BLaER1 treated with 17β-estradiol and CSF1 and Interleukin-3, amounts not matched to agents 10 nM and 100 nM (cell line): ENCODE measurements around the gene IRX2.

Experiments used
- H3K27ac ChIP-seq, 11 experiments: shearing (Covaris generic); formaldehyde crosslinking; 2 replicates each; pipeline ENCODE4 v1.8.1; 2022
- H3K27me3 ChIP-seq, 11 experiments: shearing (Covaris generic); formaldehyde crosslinking; 2 replicates each; pipeline ENCODE4 v1.8.1; 2022
- H3K36me3 ChIP-seq, 11 experiments: shearing (Covaris generic); formaldehyde crosslinking; 2 replicates each; pipeline ENCODE4 v1.8.1; 2022
- H3K4me1 ChIP-seq, 10 experiments: shearing (Covaris generic); formaldehyde crosslinking; 2 replicates each; pipeline ENCODE4 v1.8.1; 2022
- H3K4me2 ChIP-seq, 11 experiments: shearing (Covaris generic); formaldehyde crosslinking; 2 replicates each; pipeline ENCODE4 v1.8.1; 2022
- H3K4me3 ChIP-seq, 10 experiments: shearing (Covaris generic); formaldehyde crosslinking; 2 replicates each; pipeline ENCODE4 v1.8.1; 2022
- H3K9ac ChIP-seq, 11 experiments: shearing (Covaris generic); formaldehyde crosslinking; 2 replicates each; pipeline ENCODE4 v1.8.1; 2022
- H3K9me3 ChIP-seq, 11 experiments: shearing (Covaris generic); formaldehyde crosslinking; replicated peaks in 1 of 11; 2 replicates each; pipeline ENCODE4 v1.8.1; 2022
- H4K20me1 ChIP-seq, 11 experiments: shearing (Covaris generic); formaldehyde crosslinking; 2 replicates each; pipeline ENCODE4 v1.8.1; 2022
- Cebpa-rat ChIP-seq, 11 experiments: shearing (Covaris generic); IDR thresholded peaks; 2 replicates each; pipeline ENCODE4 v1.8.1; 2022

IRX2 gene

DNA sequence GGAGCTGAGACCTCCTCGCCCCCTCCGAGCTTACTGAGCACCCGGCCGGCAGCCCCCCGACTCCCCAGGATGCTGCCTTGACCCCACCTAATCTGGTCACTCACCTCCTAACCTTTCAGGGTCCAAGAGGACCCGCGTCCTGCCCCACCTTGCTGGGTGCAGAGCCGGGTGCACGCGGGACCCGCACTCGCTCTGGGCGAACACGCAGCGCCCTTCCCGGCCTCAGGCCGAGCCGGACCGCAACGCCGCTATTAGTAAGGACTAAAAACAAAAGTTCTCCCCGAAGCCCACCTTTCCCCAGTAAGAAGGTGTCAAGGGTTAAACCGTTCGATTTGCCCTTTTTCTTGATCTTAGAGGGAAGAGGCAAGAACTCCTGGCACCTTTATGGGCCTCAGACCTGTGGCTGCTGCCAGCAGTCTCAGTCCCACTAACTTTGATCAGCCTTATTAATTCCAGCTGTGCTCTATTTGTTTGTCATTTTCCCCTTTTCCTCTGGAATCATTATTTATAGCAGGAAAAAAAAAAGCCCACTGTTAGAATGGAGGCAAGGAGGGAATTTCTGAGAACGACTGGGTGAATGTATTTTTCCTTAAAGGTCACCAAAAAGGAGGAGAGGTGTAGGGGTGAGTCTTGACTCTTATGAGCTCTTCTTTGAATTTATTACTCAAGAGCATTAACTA, 10.5 kb downstream of the IRX2 start:
- Histone ChIP-seq H3K4me1 (peaks cover 21 to 45% (median 34%) of the 10 kb centered on the region in 10 experiments), H3K27ac (no peak overlapping the region), H3K9me3 (peaks cover 0 to 9% (median 0%) of the 10 kb centered on the region in 11 experiments; a peak in 2 of 22 replicates), H3K4me2 (peak overlapping the region in 5 of 11 experiments; percentile 20 to 68 (median 48); a peak in 6 of 22 replicates), H3K36me3 (peaks cover 8 to 47% (median 40%) of the 10 kb centered on the region in 11 experiments; a peak in 20 of 22 replicates), H3K4me3 (no peak overlapping the region), H3K9ac (no peak overlapping the region), H4K20me1 (peaks cover 40 to 61% (median 56%) of the 10 kb centered on the region in 11 experiments; a peak in 21 of 22 replicates), H3K27me3 (peaks cover 27 to 62% (median 44%) of the 10 kb centered on the region in 11 experiments)
- no peak for TF ChIP-seq Cebpa-rat (IDR thresholded peaks at IDR 0.05)

GRCh38 chr5:2740051-2740875, 11.2 kb downstream of the IRX2 start:
- Histone ChIP-seq H3K27me3 (peaks cover 27 to 62% (median 44%) of the 10 kb centered on the region in 11 experiments), H3K9ac (peak overlapping the region in 8 of 11 experiments; percentile 65 to 83 (median 77); a peak in 14 of 22 replicates), H3K4me1 (peaks cover 15 to 38% (median 27%) of the 10 kb centered on the region in 10 experiments), H3K4me3 (peak overlapping the region; percentile 57 to 71 (median 65); a peak in 17 of 20 replicates), H3K9me3 (peaks cover 0 to 9% (median 0%) of the 10 kb centered on the region in 11 experiments; a peak in 2 of 22 replicates), H3K36me3 (peaks cover 8 to 39% (median 34%) of the 10 kb centered on the region in 11 experiments; a peak in 20 of 22 replicates), H3K4me2 (peak overlapping the region; percentile 76 to 87 (median 80)), H3K27ac (peak overlapping the region in 4 of 11 experiments; percentile 65 to 75 (median 68); a peak in 7 of 22 replicates), H4K20me1 (peaks cover 33 to 53% (median 48%) of the 10 kb centered on the region in 11 experiments; a peak in 21 of 22 replicates)
- TF ChIP-seq Cebpa-rat (IDR thresholded peaks at IDR 0.05): no peak

DNA sequence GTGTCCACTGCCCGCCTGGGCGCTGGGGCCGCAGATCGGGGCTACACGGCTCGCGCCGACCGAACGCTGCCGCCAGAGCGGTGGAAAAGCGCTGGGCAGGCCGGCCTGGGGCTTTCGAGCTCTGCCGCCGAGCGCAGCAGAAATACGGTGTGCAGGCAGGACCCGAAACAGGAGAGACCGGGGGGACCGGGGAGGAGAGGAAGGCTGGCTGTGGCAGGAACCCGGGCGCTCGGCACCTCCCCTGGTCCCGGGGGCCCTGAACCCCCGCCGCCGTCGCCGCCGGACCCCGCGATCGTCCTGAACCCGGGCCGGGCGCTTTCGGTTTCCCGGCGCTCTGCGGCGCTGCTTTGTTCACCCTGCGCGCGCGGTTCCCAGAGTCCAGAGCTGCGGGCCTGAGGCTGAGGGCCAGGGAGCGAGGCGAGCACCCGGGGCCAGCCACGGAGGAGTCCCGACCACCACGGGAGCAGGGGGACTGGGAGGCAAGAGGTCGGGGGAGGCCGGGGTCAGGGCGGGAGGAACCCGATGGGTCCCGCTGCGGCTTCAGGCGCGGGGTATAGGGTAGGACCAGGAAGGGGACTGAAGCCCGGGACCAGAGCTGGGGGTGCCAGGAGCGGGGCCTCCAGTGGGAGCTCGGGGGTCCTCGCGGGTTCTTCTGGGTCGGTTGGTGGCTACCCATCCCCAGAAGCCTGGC, 12.0 kb downstream of the IRX2 start:
- H3K9me3 ChIP-seq: peaks cover 0 to 9% (median 0%) of the 10 kb centered on the region in 11 experiments; a peak in 2 of 22 replicates
- peaks cover 27 to 57% (median 43%) of the 10 kb centered on the region in 11 experiments for H3K27me3 ChIP-seq
- peak overlapping the region; percentile 57 to 71 (median 65) for H3K4me3 ChIP-seq
- peaks cover 8 to 33% (median 26%) of the 10 kb centered on the region in 11 experiments; a peak in 20 of 22 replicates for H3K36me3 ChIP-seq
- H4K20me1 ChIP-seq: peaks cover 25 to 46% (median 41%) of the 10 kb centered on the region in 11 experiments; a peak in 21 of 22 replicates
- H3K4me2 ChIP-seq: peak overlapping the region; percentile 76 to 87 (median 80)
- H3K27ac ChIP-seq: peak overlapping the region in 10 of 11 experiments; percentile 31 to 75 (median 63); a peak in 19 of 22 replicates
- no peak for TF ChIP-seq Cebpa-rat (IDR thresholded peaks at IDR 0.05)
- peaks cover 7 to 31% (median 20%) of the 10 kb centered on the region in 10 experiments; a peak in 18 of 20 replicates for H3K4me1 ChIP-seq
- H3K9ac ChIP-seq: peak overlapping the region; percentile 64 to 83 (median 75)

DNA sequence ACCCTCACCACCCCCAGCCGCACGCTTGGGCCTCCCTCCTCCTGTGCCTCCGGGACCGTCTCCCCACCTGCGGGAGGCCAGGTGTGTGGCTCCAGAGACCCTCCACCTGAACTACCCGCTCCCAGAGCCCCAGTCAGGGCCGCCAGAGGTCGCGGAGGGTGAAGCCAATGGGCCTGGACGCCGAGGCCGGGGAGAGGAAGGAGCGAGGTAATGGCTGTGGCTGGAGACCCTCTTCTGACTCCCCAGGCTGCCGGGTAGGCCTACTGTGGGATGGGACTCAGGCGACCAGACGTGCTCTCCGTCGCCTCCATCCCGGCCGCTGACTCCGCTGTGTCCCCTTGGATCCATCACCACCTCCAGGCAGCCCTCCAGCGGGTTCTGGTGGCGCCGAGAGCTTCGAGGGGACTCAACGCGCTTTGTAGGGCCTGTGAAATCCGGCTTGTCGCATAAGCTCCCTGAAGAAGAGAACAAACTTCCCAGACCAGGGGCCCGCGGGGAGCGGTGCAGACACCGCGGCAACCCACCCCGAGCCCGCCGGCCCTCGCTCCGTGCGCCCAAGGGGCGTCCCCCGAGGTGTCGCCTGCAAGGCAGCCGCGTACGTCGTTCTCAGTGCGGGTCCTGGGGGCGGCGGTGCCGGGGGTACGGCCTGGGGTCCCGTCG, 12.6 kb downstream of the IRX2 start:
- H4K20me1 ChIP-seq: peaks cover 18 to 39% (median 34%) of the 10 kb centered on the region in 11 experiments; a peak in 20 of 22 replicates
- H3K4me1 ChIP-seq: peaks cover under 1 to 26% (median 17%) of the 10 kb centered on the region in 10 experiments; a peak in 18 of 20 replicates
- H3K36me3 ChIP-seq: peaks cover 8 to 28% (median 20%) of the 10 kb centered on the region in 11 experiments; a peak in 20 of 22 replicates
- peak overlapping the region; percentile 76 to 87 (median 80) for H3K4me2 ChIP-seq
- peaks cover 0 to 9% (median 0%) of the 10 kb centered on the region in 11 experiments; a peak in 2 of 22 replicates for H3K9me3 ChIP-seq
- H3K27me3 ChIP-seq: peaks cover 27 to 50% (median 37%) of the 10 kb centered on the region in 11 experiments
- peak overlapping the region; percentile 64 to 83 (median 75) for H3K9ac ChIP-seq
- no peak for TF ChIP-seq Cebpa-rat (IDR thresholded peaks at IDR 0.05)
- H3K27ac ChIP-seq: peak overlapping the region in 9 of 11 experiments; percentile 42 to 75 (median 65); a peak in 17 of 22 replicates
- H3K4me3 ChIP-seq: peak overlapping the region; percentile 57 to 71 (median 65)

DNA sequence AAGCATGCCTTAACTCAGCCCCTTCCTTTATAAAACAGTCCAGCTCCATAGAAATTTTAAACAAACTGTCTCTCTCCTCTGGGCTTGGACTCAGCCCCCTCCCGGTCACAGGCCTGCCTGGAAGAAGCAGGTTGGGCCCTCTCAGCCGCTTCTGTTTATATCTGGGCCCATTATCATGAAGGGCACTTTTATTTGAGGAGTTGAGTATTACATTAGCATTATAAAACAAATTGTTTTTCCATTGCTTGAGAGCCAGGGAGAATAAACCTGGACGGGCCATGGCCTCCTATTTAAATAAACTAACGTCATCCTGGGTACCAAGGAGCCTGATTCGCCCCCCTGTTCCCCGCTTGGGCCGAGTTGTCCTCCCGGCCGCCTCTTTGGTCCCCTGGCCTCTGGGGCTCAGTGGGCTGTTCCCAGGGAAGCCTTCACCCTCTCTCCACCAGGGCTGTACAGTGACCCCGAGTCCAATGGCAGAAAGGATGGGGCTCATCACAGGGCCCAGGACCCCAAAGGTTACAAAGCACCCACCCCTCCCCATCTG, 13.2 kb downstream of the IRX2 start:
- Histone ChIP-seq H3K36me3 (peaks cover 5 to 22% (median 14%) of the 10 kb centered on the region in 11 experiments; a peak in 20 of 22 replicates), H3K4me3 (no peak overlapping the region), H3K27ac (no peak overlapping the region), H4K20me1 (peaks cover 14 to 33% (median 28%) of the 10 kb centered on the region in 11 experiments; a peak in 20 of 22 replicates), H3K9ac (no peak overlapping the region), H3K9me3 (peaks cover 0 to 9% (median 0%) of the 10 kb centered on the region in 11 experiments; a peak in 2 of 22 replicates), H3K4me1 (peaks cover 0 to 19% (median 14%) of the 10 kb centered on the region in 10 experiments; a peak in 18 of 20 replicates), H3K4me2 (peak overlapping the region in 6 of 11 experiments; percentile 77 to 86 (median 81); a peak in 9 of 22 replicates), H3K27me3 (peaks cover 21 to 44% (median 32%) of the 10 kb centered on the region in 11 experiments)
- no peak for TF ChIP-seq Cebpa-rat (IDR thresholded peaks at IDR 0.05)

DNA sequence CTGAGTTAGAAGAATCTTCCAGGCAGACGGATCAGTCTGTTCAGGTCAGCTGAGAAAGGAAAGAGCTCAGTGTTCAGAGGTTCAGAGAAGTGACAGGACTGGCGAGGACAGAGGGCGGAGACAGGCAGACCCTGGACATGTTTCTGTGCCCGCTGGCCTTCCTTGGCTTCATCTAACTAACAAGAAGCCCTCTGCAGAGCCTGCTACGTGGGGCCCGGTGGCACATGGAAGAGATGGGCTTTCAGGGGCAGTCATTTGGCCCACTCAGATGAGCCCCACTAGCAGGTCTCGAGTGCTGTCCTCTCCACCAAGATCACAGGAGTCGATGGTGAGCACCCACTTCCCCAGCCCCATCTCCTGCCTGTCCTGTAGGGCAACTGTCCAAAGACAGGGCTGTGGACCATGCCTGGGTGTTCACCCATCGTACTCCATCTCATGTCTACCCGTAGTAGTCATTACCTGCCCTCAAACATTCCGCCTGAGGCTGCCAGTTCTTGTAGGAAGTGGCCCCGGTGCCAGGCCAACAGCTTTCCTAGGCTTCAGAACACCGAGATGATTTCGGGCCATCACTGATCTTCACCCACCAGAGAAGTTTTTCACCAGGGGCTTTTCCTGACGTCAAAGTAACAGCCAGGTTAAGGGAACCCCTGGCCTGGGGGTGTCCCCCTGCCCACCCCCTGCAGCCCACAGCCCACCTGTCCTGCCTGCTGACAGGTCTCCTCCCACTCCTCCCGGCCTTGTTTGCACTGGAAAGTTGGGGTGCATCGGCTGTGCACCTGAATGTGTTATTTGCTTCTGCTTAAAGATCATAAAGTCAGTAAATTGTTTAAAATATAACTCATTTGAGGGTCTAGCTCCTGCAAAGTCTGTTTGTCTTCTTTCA, 14.0 kb downstream of the IRX2 start:
- no peak overlapping the region for H3K27ac ChIP-seq
- peaks cover 0 to 9% (median 0%) of the 10 kb centered on the region in 11 experiments; a peak in 2 of 22 replicates for H3K9me3 ChIP-seq
- no peak overlapping the region for H3K4me3 ChIP-seq
- peaks cover 0 to 15% (median 7%) of the 10 kb centered on the region in 11 experiments; a peak in 12 of 22 replicates for H3K36me3 ChIP-seq
- TF ChIP-seq Cebpa-rat (IDR thresholded peaks at IDR 0.05): no peak
- H3K4me2 ChIP-seq: no peak overlapping the region
- H3K27me3 ChIP-seq: peaks cover 16 to 38% (median 27%) of the 10 kb centered on the region in 11 experiments; a peak in 21 of 22 replicates
- H4K20me1 ChIP-seq: peaks cover 8 to 26% (median 21%) of the 10 kb centered on the region in 11 experiments; a peak in 19 of 22 replicates
- H3K9ac ChIP-seq: no peak overlapping the region
- H3K4me1 ChIP-seq: peaks cover 0 to 16% (median 11%) of the 10 kb centered on the region in 10 experiments; a peak in 18 of 20 replicates
